M059J (cell line): Measurements from ENCODE around the gene CPNE4. TPM values are rescaled to one million over a fixed set of nuclear protein-coding genes. Genes with fewer than 3 reads are reported as not detected.
"Not testable (repeated sequence)": the region's sequence is repeated elsewhere in the genome, so short reads cannot be mapped to it uniquely, and the experiment has no call there.

Experiments
- DNase-seq: peaks from one replicate; pipeline ENCODE4 v3.0.0-alpha.2; 2012; ENCODE audit warnings: low read depth
- total RNA-seq: library from RNA; depleted of rRNA; stranded (reverse); fragments of >200 nt; shearing (Covaris generic); gene quantifications from 2 replicates; pipeline ENCODE4 v1.2.3, GENCODE V29; 2014; rRNA removed

Gene CPNE4
- total RNA-seq = 0.32 TPM in 1 of 2 replicates, not detected in the other

GRCh38 chr3:132034486-132035464 lies at the start of gene CPNE4:
TSS of gene CPNE4 (minus strand) at chr3:132035014.
- DNase-seq = peak; percentile 73

DNA sequence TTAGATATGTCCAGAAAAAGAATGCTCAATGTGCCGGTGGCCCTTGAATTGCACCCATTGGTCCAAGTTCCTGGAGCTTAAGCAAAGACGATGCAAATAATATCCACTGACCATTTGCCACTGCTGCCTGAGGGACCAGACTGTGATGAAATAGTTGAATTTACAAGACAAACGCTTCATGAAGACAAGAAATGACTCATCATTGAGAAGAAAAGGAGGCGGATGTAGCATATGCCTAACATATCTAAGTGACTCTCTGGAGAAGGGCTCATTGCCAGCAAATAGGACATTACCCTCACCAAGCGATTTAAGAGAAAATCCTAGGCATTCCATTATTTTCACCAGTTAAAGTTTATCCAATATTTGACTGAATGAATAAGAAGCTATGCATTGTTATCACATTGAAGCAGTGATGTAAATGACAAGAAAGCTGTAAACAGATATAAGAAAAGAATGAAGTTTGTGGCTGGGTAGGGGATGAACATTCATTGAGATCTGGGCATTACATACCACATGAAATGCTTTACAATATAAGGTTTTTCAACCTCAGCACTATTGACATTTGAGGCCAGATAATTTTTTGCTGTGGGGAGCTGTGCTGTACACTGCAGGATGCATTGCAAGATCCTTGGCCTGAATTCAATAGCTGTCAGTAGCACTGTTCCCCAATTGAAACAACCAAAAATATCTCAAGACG lies 48.9 kb upstream of the CPNE4 start:
- peak; percentile 37 for DNase-seq

- DNase-seq = no peak
These were observed 48.3 kb upstream of the CPNE4 start for GRCh38 chr3:132083159-132083558.

GRCh38 chr3:132079147-132079546 lies 44.3 kb upstream of the CPNE4 start:
- no peak for DNase-seq

- no peak for DNase-seq
These were observed 39.0 kb upstream of the CPNE4 start for GRCh38 chr3:132073771-132074170.

GRCh38 chr3:132071043-132071442 lies 36.2 kb upstream of the CPNE4 start:
- DNase-seq = no peak

- DNase-seq = no peak
These were observed 29.3 kb upstream of the CPNE4 start for GRCh38 chr3:132064114-132064513.

- no peak for DNase-seq
These were observed 27.7 kb upstream of the CPNE4 start for GRCh38 chr3:132062535-132062934.

- DNase-seq = no peak
These were observed 21.1 kb upstream of the CPNE4 start for GRCh38 chr3:132055872-132056271.

- DNase-seq = no peak
These were observed 12.4 kb upstream of the CPNE4 start for GRCh38 chr3:132047209-132047608.

- DNase-seq = not testable (repeated sequence)
These were observed 10.1 kb upstream of the CPNE4 start for GRCh38 chr3:132044874-132045273.

- DNase-seq = no peak
These were observed 7.9 kb upstream of the CPNE4 start for GRCh38 chr3:132042681-132043080.

DNA sequence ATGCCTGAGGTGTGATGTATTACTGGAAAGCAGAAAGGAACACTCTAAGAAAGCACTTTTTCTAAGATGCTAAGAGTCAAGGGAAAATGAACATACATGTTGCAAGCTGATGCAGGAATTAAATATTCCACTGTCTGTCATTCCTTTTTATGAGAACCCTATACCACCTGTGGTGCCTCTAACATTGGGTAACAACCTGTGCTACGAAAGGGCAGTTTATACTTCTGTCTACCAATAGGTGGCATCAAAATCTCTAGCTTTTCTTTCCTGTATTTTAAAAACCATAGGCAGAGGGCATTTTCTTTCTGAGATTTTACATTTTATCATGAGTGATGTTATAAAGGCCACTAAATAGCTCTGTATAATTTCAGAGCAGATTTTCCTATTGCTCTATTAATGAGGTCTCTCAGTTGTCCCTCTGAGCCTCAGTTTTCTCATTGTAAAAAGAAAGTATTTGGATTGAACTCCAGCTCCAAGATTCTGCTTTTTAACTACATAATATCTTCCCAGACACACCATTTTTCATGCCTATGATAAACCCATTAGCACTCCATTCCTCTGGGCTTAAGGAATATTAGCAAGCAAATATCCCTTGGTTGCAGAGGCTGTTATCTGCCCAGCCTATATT lies 3.5 kb upstream of the CPNE4 start:
- DNase-seq = peak; percentile 23

- no peak for DNase-seq
These were observed 2.8 kb upstream of the CPNE4 start for GRCh38 chr3:132037581-132037980.

DNA sequence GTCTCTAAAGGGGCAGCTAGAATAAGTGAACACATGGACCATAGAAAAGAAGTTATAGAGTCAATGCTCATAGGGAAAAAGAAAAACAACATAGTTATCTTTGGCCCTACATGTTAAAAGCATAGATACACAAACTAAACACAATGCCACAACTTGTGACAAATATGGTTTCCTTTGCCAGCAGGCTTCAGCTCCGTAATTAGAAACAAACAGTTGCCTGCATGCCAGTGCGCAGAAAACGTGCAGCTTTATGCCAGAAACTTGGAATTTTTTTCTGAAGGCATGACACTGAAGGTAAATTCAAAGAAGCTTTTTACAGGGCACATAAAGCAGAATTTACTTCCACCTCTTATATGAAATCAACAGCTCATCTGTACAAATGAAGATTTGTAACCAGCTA lies 2.2 kb upstream of the CPNE4 start:
- DNase-seq = no peak

- DNase-seq = no peak
These were observed 723 bp downstream of the CPNE4 start for GRCh38 chr3:132034097-132034485.

- DNase-seq = no peak
These were observed 1.3 kb downstream of the CPNE4 start for GRCh38 chr3:132033471-132033870.

- no peak for DNase-seq
These were observed 1.9 kb downstream of the CPNE4 start for GRCh38 chr3:132032959-132033358.

- peak; percentile 80 for DNase-seq
These were observed 5.5 kb downstream of the CPNE4 start for GRCh38 chr3:132029182-132029902.

DNA sequence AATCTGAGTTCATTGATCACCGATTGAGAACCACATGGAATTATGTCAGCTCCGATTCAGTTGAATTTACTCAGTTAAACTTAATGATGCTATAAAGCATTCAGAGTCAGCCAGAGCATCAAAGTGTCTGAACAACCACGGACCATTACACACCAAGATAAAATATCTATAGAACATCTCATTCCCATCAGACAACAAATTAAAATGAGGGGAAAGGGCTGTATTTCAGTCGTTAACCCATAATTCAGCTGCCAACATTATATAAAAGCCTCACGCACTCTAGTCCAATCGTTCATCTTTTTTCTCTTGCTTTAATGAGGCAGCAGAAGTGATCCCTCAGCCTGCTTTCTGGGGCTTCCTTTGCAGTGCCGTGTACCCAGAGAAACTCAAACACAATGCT lies 11.9 kb downstream of the CPNE4 start:
- DNase-seq = no peak

DNA sequence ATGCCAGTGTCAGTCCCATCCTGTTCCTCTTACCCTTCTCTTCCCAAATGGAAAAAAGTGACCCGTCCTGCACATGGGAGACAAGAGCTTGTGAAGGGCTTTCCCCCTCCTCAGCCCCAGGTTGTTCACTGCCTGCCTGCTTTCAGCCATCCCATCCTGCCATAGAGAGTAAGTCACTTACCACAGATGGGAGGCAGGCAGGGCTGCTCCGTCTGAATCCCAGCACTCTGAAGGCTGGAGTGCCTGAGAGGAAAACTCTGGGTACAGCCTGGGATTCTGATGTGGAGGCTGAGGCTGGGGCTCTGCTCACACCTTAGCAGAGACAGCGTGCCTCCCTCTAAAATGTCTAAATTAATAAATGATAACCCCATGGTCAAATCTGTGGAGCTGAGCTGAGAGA lies 14.8 kb downstream of the CPNE4 start:
- no peak for DNase-seq

DNA sequence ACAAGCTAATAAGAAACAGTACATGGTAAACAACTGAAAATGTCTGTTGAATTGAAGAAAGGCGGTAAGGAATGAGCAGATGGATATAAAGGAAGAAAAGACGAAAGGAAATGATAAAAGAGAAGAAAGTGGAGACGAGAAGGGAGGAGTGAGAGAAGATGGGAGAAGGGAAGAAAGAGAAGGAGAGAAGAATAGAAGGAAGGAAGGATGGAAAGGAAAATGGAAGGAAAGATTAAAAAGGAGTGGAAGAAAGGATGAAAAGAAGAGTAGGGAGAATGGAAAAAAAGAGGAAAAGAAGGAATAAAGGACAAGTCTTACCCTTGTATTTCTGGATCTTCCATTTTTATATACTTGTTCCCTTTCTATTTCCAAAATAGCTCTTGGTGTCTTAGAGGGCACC lies 17.7 kb downstream of the CPNE4 start:
- DNase-seq = no peak
